Measurements from ENCODE around the gene TNFAIP3.

The TNFAIP3 gene

GRCh38 chr6:137893181-137893580 is 26.1 kb downstream of the TNFAIP3 start:
- TF ChIP-seq FOXP2 (optimal IDR thresholded peaks at IDR 0.05; ENCODE audit: borderline replicate concordance, extremely low read depth, extremely low read length, insufficient read depth) (no peak), TAF1 (IDR thresholded peaks at IDR 0.05; ENCODE audit: borderline replicate concordance, insufficient read depth, low read length) (no peak), POLR2AphosphoS5 (IDR thresholded peaks at IDR 0.05; ENCODE audit: low read depth, low read length) (no peak), REST (IDR thresholded peaks at IDR 0.05; ENCODE audit: insufficient read depth in 1 of 2, low read depth in 2 of 2, low read length in 2 of 2) (no peak), SIN3A (IDR thresholded peaks at IDR 0.05; ENCODE audit: borderline replicate concordance, insufficient read depth, low read length) (no peak)

GRCh38 chr6:137893726-137894125 is 26.7 kb downstream of the TNFAIP3 start:
- TF ChIP-seq FOXP2 (optimal IDR thresholded peaks at IDR 0.05; ENCODE audit: borderline replicate concordance, extremely low read depth, extremely low read length, insufficient read depth) = no peak
- no peak for TF ChIP-seq SIN3A (IDR thresholded peaks at IDR 0.05; ENCODE audit: borderline replicate concordance, insufficient read depth, low read length)
- no peak for TF ChIP-seq POLR2AphosphoS5 (IDR thresholded peaks at IDR 0.05; ENCODE audit: low read depth, low read length)
- TF ChIP-seq REST (IDR thresholded peaks at IDR 0.05; ENCODE audit: insufficient read depth in 1 of 2, low read depth in 2 of 2, low read length in 2 of 2) = no peak
- no peak for TF ChIP-seq TAF1 (IDR thresholded peaks at IDR 0.05; ENCODE audit: borderline replicate concordance, insufficient read depth, low read length)

GRCh38 chr6:137894779-137895385 is 27.8 kb downstream of the TNFAIP3 start:
- TF ChIP-seq REST (IDR thresholded peaks at IDR 0.05; ENCODE audit: insufficient read depth in 1 of 2, low read depth in 2 of 2, low read length in 2 of 2) = no peak
- no peak for TF ChIP-seq TAF1 (IDR thresholded peaks at IDR 0.05; ENCODE audit: borderline replicate concordance, insufficient read depth, low read length)
- no peak for TF ChIP-seq FOXP2 (optimal IDR thresholded peaks at IDR 0.05; ENCODE audit: borderline replicate concordance, extremely low read depth, extremely low read length, insufficient read depth)
- TF ChIP-seq POLR2AphosphoS5 (IDR thresholded peaks at IDR 0.05; ENCODE audit: low read depth, low read length) = no peak
- no peak for TF ChIP-seq SIN3A (IDR thresholded peaks at IDR 0.05; ENCODE audit: borderline replicate concordance, insufficient read depth, low read length)

- no peak for TF ChIP-seq REST (IDR thresholded peaks at IDR 0.05; ENCODE audit: insufficient read depth in 1 of 2, low read depth in 2 of 2, low read length in 2 of 2)
Observed at GRCh38 chr6:137896647-137897046, 29.6 kb downstream of the TNFAIP3 start.

- TF ChIP-seq SIN3A (IDR thresholded peaks at IDR 0.05; ENCODE audit: borderline replicate concordance, insufficient read depth, low read length) (no peak), POLR2AphosphoS5 (IDR thresholded peaks at IDR 0.05; ENCODE audit: low read depth, low read length) (no peak), REST (IDR thresholded peaks at IDR 0.05; ENCODE audit: insufficient read depth in 1 of 2, low read depth in 2 of 2, low read length in 2 of 2) (no peak), FOXP2 (optimal IDR thresholded peaks at IDR 0.05; ENCODE audit: borderline replicate concordance, extremely low read depth, extremely low read length, insufficient read depth) (no peak), TAF1 (IDR thresholded peaks at IDR 0.05; ENCODE audit: borderline replicate concordance, insufficient read depth, low read length) (no peak)
Observed at GRCh38 chr6:137900815-137901214, 33.8 kb downstream of the TNFAIP3 start.
